Measurements from ENCODE around the gene RPL9.
A peak's percentile ranks its signal among the peaks of the same experiment; 100 is the strongest.
"Not testable (repeated sequence)": the region's sequence is repeated elsewhere in the genome, so short reads cannot be mapped to it uniquely, and the experiment has no call there.

The RPL9 gene

GRCh38 chr4:39464886-39465501, 6.3 kb upstream of the RPL9 start:
- peak; percentile 76 for DNase-seq

- not testable (repeated sequence) for DNase-seq
Measured at GRCh38 chr4:39458161-39458504, 589 bp downstream of the RPL9 start.

- no peak for DNase-seq
Measured at GRCh38 chr4:39456946-39457763, 1.6 kb downstream of the RPL9 start.

- no peak for DNase-seq
Measured at GRCh38 chr4:39455486-39455885, 3.2 kb downstream of the RPL9 start.

- no peak for DNase-seq
Measured at GRCh38 chr4:39453738-39454137, 5.0 kb downstream of the RPL9 start.

GRCh38 chr4:39452860-39453587, 5.7 kb downstream of the RPL9 start:
- no peak for DNase-seq

- DNase-seq = no peak
Measured at GRCh38 chr4:39452153-39452859, 6.4 kb downstream of the RPL9 start.

GRCh38 chr4:39451423-39452023, 7.2 kb downstream of the RPL9 start:
- no peak for DNase-seq

GRCh38 chr4:39450618-39451017, 8.1 kb downstream of the RPL9 start:
- no peak for DNase-seq

- DNase-seq = peak; percentile 92
Measured at GRCh38 chr4:39446842-39447573, 11.7 kb downstream of the RPL9 start.

GRCh38 chr4:39446483-39446841, 12.3 kb downstream of the RPL9 start:
- DNase-seq = no peak

- DNase-seq = no peak
Measured at GRCh38 chr4:39442998-39443397, 15.7 kb downstream of the RPL9 start.

- no peak for DNase-seq
Measured at GRCh38 chr4:39441593-39441992, 17.1 kb downstream of the RPL9 start.

GRCh38 chr4:39435659-39436563, 22.8 kb downstream of the RPL9 start:
- DNase-seq = no peak

- no peak for DNase-seq
Measured at GRCh38 chr4:39433878-39434492, 24.7 kb downstream of the RPL9 start.

- no peak for DNase-seq
Measured at GRCh38 chr4:39429476-39430334, 29.0 kb downstream of the RPL9 start.

- no peak for DNase-seq
Measured at GRCh38 chr4:39427520-39428114, 31.1 kb downstream of the RPL9 start.

- no peak for DNase-seq
Measured at GRCh38 chr4:39426728-39427127, 32.0 kb downstream of the RPL9 start.

GRCh38 chr4:39425297-39425696, 33.4 kb downstream of the RPL9 start:
- DNase-seq = not testable (repeated sequence)

Measured in islet precursor cell (in vitro differentiated cells).